ENCODE results near the gene TNFAIP8L3.

The TNFAIP8L3 gene

DNA sequence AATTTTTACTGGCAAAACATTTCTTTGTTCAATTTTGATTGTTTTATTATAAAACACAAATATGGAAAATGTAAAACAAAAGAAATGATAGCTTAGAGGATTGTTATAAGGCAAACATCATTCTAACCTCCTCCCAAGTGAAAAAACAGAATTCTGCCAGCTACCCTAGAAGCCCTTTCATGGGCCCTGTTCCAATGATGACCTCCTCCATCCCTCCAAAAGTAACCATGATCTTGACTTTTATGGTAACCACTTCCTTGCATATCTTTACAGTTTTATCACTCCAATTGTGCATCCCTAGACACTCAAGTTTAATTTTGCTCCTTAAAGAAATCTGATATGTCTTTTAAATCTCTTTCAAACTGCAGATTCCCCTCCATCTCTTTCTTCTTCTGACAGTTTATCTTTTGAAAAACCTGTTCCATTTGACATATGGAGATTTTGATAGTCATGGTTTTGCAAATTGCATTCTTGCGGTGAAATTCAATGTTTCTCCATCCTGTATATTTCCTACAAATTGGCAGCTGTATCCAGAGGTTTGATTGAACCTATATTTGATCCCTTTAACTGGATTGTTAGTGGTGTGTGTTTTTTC is 27.0 kb upstream of the TNFAIP8L3 start:
- no peaks in the 10 kb centered on the region for H3K4me1 ChIP-seq (ENCODE audit: control insufficient read depth, low read depth, low read length)
- H3K18ac ChIP-seq (ENCODE audit: low read length) = no peak overlapping the region
- H4K5ac ChIP-seq (ENCODE audit: low read length) = no peak overlapping the region
- no peak overlapping the region for H3K23ac ChIP-seq (ENCODE audit: low read length)
- H3K4me3 ChIP-seq (ENCODE audit: low read length) = no peak overlapping the region
- DNase-seq = no peak
- H2BK120ac ChIP-seq (ENCODE audit: low read depth, low read length) = no peak overlapping the region
- no peak overlapping the region for H3K27ac ChIP-seq (ENCODE audit: low read depth, low read length)
- no peak overlapping the region for H2BK15ac ChIP-seq (replicated peaks; ENCODE audit: low read depth)
- H3K4me2 ChIP-seq (ENCODE audit: low read length) = no peak overlapping the region
- no peak overlapping the region for H4K8ac ChIP-seq (ENCODE audit: low read depth, low read length)
- no peak overlapping the region for H3K56ac ChIP-seq (ENCODE audit: low read length)
- peaks cover 1% of the 10 kb centered on the region for H3K27me3 ChIP-seq (ENCODE audit: insufficient read depth, low read length, poor library complexity)
- no peaks in the 10 kb centered on the region for H3K36me3 ChIP-seq (ENCODE audit: control insufficient read depth, insufficient read depth, low read length)
- H2BK5ac ChIP-seq (ENCODE audit: low read length) = no peak overlapping the region
- H3K79me2 ChIP-seq (ENCODE audit: control insufficient read depth, insufficient read depth, low read length) = no peaks in the 10 kb centered on the region
- H2AK5ac ChIP-seq (ENCODE audit: low read length) = no peak overlapping the region
- no peaks in the 10 kb centered on the region for H3K79me1 ChIP-seq (ENCODE audit: low read length)
- no CpG with 5 or more reads among the region's 1 CpG for WGBS (ENCODE audit: extremely low coverage, insufficient coverage, low lambda C conversion rate)
- H3K4ac ChIP-seq (ENCODE audit: low read depth, low read length) = no peak overlapping the region
- no peak overlapping the region for H3K9ac ChIP-seq (ENCODE audit: low read length)

GRCh38 chr15:51121118-51121517 is 26.4 kb upstream of the TNFAIP8L3 start:
- DNase-seq = peak; percentile 60
- WGBS (ENCODE audit: extremely low coverage, insufficient coverage, low lambda C conversion rate) = no CpG with 5 or more reads among the region's 2 CpGs
- H3K4me3 ChIP-seq (ENCODE audit: low read length) = no peak overlapping the region

GRCh38 chr15:51119120-51119519 is 24.4 kb upstream of the TNFAIP8L3 start:
- Histone ChIP-seq H4K8ac (ENCODE audit: low read depth, low read length) (no peak overlapping the region), H3K79me2 (ENCODE audit: control insufficient read depth, insufficient read depth, low read length) (no peaks in the 10 kb centered on the region), H2AK5ac (ENCODE audit: low read length) (no peak overlapping the region), H3K27ac (ENCODE audit: low read depth, low read length) (no peak overlapping the region), H2BK15ac (replicated peaks; ENCODE audit: low read depth) (no peak overlapping the region), H3K79me1 (ENCODE audit: low read length) (no peaks in the 10 kb centered on the region), H3K4ac (ENCODE audit: low read depth, low read length) (no peak overlapping the region), H2BK120ac (ENCODE audit: low read depth, low read length) (no peak overlapping the region), H3K18ac (ENCODE audit: low read length) (no peak overlapping the region), H3K4me2 (ENCODE audit: low read length) (no peak overlapping the region), H3K4me3 (ENCODE audit: low read length) (no peak overlapping the region), H3K56ac (ENCODE audit: low read length) (no peak overlapping the region), H4K5ac (ENCODE audit: low read length) (no peak overlapping the region), H2BK5ac (ENCODE audit: low read length) (no peak overlapping the region), H3K36me3 (ENCODE audit: control insufficient read depth, insufficient read depth, low read length) (no peaks in the 10 kb centered on the region), H3K4me1 (ENCODE audit: control insufficient read depth, low read depth, low read length) (no peaks in the 10 kb centered on the region), H3K9ac (ENCODE audit: low read length) (no peak overlapping the region), H3K23ac (ENCODE audit: low read length) (no peak overlapping the region), H3K27me3 (ENCODE audit: insufficient read depth, low read length, poor library complexity) (peaks cover 1% of the 10 kb centered on the region)
- DNase-seq = peak; percentile 51
- no CpG with 5 or more reads among the region's 3 CpGs for WGBS (ENCODE audit: extremely low coverage, insufficient coverage, low lambda C conversion rate)

More at GRCh38 chr15:51121118-51121517, 26.4 kb upstream of the TNFAIP8L3 start:
- Histone ChIP-seq H2BK5ac (ENCODE audit: low read length) (no peak overlapping the region), H3K4ac (ENCODE audit: low read depth, low read length) (no peak overlapping the region), H3K79me2 (ENCODE audit: control insufficient read depth, insufficient read depth, low read length) (no peaks in the 10 kb centered on the region), H3K4me1 (ENCODE audit: control insufficient read depth, low read depth, low read length) (no peaks in the 10 kb centered on the region), H2BK15ac (replicated peaks; ENCODE audit: low read depth) (no peak overlapping the region), H3K27me3 (ENCODE audit: insufficient read depth, low read length, poor library complexity) (peaks cover 1% of the 10 kb centered on the region), H3K4me2 (ENCODE audit: low read length) (no peak overlapping the region), H3K27ac (ENCODE audit: low read depth, low read length) (no peak overlapping the region), H3K79me1 (ENCODE audit: low read length) (no peaks in the 10 kb centered on the region), H4K5ac (ENCODE audit: low read length) (no peak overlapping the region), H4K8ac (ENCODE audit: low read depth, low read length) (no peak overlapping the region), H3K36me3 (ENCODE audit: control insufficient read depth, insufficient read depth, low read length) (no peaks in the 10 kb centered on the region), H3K56ac (ENCODE audit: low read length) (no peak overlapping the region), H3K18ac (ENCODE audit: low read length) (no peak overlapping the region), H2BK120ac (ENCODE audit: low read depth, low read length) (no peak overlapping the region), H2AK5ac (ENCODE audit: low read length) (no peak overlapping the region), H3K9ac (ENCODE audit: low read length) (no peak overlapping the region), H3K23ac (ENCODE audit: low read length) (no peak overlapping the region)

GRCh38 chr15:51117270-51117669 is 22.6 kb upstream of the TNFAIP8L3 start:
- Histone ChIP-seq H2BK5ac (ENCODE audit: low read length) (no peak overlapping the region), H2AK5ac (ENCODE audit: low read length) (no peak overlapping the region), H3K18ac (ENCODE audit: low read length) (no peak overlapping the region), H3K4me2 (ENCODE audit: low read length) (no peak overlapping the region), H3K4ac (ENCODE audit: low read depth, low read length) (no peak overlapping the region), H3K36me3 (ENCODE audit: control insufficient read depth, insufficient read depth, low read length) (no peaks in the 10 kb centered on the region), H3K56ac (ENCODE audit: low read length) (no peak overlapping the region), H4K5ac (ENCODE audit: low read length) (no peak overlapping the region), H3K79me2 (ENCODE audit: control insufficient read depth, insufficient read depth, low read length) (no peaks in the 10 kb centered on the region), H3K23ac (ENCODE audit: low read length) (no peak overlapping the region), H2BK120ac (ENCODE audit: low read depth, low read length) (no peak overlapping the region), H2BK15ac (replicated peaks; ENCODE audit: low read depth) (no peak overlapping the region), H3K79me1 (ENCODE audit: low read length) (no peaks in the 10 kb centered on the region), H3K9ac (ENCODE audit: low read length) (no peak overlapping the region), H3K27me3 (ENCODE audit: insufficient read depth, low read length, poor library complexity) (peaks cover 1% of the 10 kb centered on the region), H3K4me1 (ENCODE audit: control insufficient read depth, low read depth, low read length) (no peaks in the 10 kb centered on the region), H4K8ac (ENCODE audit: low read depth, low read length) (no peak overlapping the region), H3K27ac (ENCODE audit: low read depth, low read length) (no peak overlapping the region), H3K4me3 (ENCODE audit: low read length) (no peak overlapping the region)
- WGBS (ENCODE audit: extremely low coverage, insufficient coverage, low lambda C conversion rate) = no CpG with 5 or more reads among the region's 1 CpG
- DNase-seq = no peak

GRCh38 chr15:51114437-51115119 is 19.9 kb upstream of the TNFAIP8L3 start:
- no peak for DNase-seq
- no peak overlapping the region for H3K9ac ChIP-seq (ENCODE audit: low read length)
- no peaks in the 10 kb centered on the region for H3K36me3 ChIP-seq (ENCODE audit: control insufficient read depth, insufficient read depth, low read length)
- no peak overlapping the region for H2BK15ac ChIP-seq (replicated peaks; ENCODE audit: low read depth)
- H4K8ac ChIP-seq (ENCODE audit: low read depth, low read length) = no peak overlapping the region
- H3K27ac ChIP-seq (ENCODE audit: low read depth, low read length) = no peak overlapping the region
- no peak overlapping the region for H2BK5ac ChIP-seq (ENCODE audit: low read length)
- H3K4me1 ChIP-seq (ENCODE audit: control insufficient read depth, low read depth, low read length) = no peaks in the 10 kb centered on the region
- H3K79me1 ChIP-seq (ENCODE audit: low read length) = no peaks in the 10 kb centered on the region
- no peak overlapping the region for H2AK5ac ChIP-seq (ENCODE audit: low read length)
- H4K5ac ChIP-seq (ENCODE audit: low read length) = no peak overlapping the region
- WGBS (ENCODE audit: extremely low coverage, insufficient coverage, low lambda C conversion rate) = no CpG with 5 or more reads among the region's 5 CpGs
- H2BK120ac ChIP-seq (ENCODE audit: low read depth, low read length) = no peak overlapping the region
- H3K4ac ChIP-seq (ENCODE audit: low read depth, low read length) = no peak overlapping the region
- H3K18ac ChIP-seq (ENCODE audit: low read length) = no peak overlapping the region
- no peak overlapping the region for H3K23ac ChIP-seq (ENCODE audit: low read length)
- no peaks in the 10 kb centered on the region for H3K79me2 ChIP-seq (ENCODE audit: control insufficient read depth, insufficient read depth, low read length)
- H3K4me2 ChIP-seq (ENCODE audit: low read length) = no peak overlapping the region
- peaks cover 1% of the 10 kb centered on the region for H3K27me3 ChIP-seq (ENCODE audit: insufficient read depth, low read length, poor library complexity)
- no peak overlapping the region for H3K4me3 ChIP-seq (ENCODE audit: low read length)
- no peak overlapping the region for H3K56ac ChIP-seq (ENCODE audit: low read length)

DNA sequence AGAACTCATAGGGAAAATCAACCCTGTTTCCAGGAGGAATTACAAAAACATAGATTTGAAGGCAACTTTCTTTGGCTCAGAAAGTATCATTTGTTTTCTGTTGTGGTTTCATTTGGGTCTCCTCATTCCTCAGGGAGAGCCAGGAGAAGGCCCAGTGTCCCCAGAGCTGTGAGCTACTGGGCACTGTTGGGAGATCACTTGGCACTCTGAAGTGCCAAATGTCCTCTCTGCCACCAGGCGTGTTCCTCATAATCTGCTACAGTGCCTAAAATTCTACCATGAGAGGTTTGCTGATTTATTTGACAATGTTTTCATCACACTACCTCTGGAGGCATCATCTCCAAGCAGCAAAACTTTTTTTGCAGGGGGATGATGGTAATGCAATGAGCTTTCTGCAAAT is 17.4 kb upstream of the TNFAIP8L3 start:
- Histone ChIP-seq H3K79me1 (ENCODE audit: low read length) (no peaks in the 10 kb centered on the region), H3K4me2 (ENCODE audit: low read length) (no peak overlapping the region), H4K5ac (ENCODE audit: low read length) (no peak overlapping the region), H3K4ac (ENCODE audit: low read depth, low read length) (no peak overlapping the region), H2AK5ac (ENCODE audit: low read length) (no peak overlapping the region), H3K9ac (ENCODE audit: low read length) (no peak overlapping the region), H3K36me3 (ENCODE audit: control insufficient read depth, insufficient read depth, low read length) (no peaks in the 10 kb centered on the region), H3K56ac (ENCODE audit: low read length) (no peak overlapping the region), H3K23ac (ENCODE audit: low read length) (no peak overlapping the region), H3K4me3 (ENCODE audit: low read length) (no peak overlapping the region), H3K27me3 (ENCODE audit: insufficient read depth, low read length, poor library complexity) (no peaks in the 10 kb centered on the region), H2BK5ac (ENCODE audit: low read length) (no peak overlapping the region), H2BK15ac (replicated peaks; ENCODE audit: low read depth) (no peak overlapping the region), H4K8ac (ENCODE audit: low read depth, low read length) (no peak overlapping the region), H3K18ac (ENCODE audit: low read length) (no peak overlapping the region), H3K4me1 (ENCODE audit: control insufficient read depth, low read depth, low read length) (no peaks in the 10 kb centered on the region), H2BK120ac (ENCODE audit: low read depth, low read length) (no peak overlapping the region), H3K27ac (ENCODE audit: low read depth, low read length) (no peak overlapping the region), H3K79me2 (ENCODE audit: control insufficient read depth, insufficient read depth, low read length) (no peaks in the 10 kb centered on the region)
- WGBS (ENCODE audit: extremely low coverage, insufficient coverage, low lambda C conversion rate) = no CpG with 5 or more reads among the region's 1 CpG
- no peak for DNase-seq

All from mesendoderm (in vitro differentiated cells).